HG02588 (cell line): ENCODE data around the gene SUCO.
A peak's percentile ranks its signal among the peaks of the same experiment; 100 is the strongest.
"Not testable (repeated sequence)": the region's sequence is repeated elsewhere in the genome, so short reads cannot be mapped to it uniquely, and the experiment has no call there.

Experiments used
- ATAC-seq: cut with Tn5 transposase; IDR thresholded peaks from one replicate; pipeline ENCODE4 v1.9.1; 2021; ENCODE audit warnings: mild to moderate bottlenecking, moderate library complexity; ENCODE audit not compliant: unreplicated experiment

SUCO gene, protein sequence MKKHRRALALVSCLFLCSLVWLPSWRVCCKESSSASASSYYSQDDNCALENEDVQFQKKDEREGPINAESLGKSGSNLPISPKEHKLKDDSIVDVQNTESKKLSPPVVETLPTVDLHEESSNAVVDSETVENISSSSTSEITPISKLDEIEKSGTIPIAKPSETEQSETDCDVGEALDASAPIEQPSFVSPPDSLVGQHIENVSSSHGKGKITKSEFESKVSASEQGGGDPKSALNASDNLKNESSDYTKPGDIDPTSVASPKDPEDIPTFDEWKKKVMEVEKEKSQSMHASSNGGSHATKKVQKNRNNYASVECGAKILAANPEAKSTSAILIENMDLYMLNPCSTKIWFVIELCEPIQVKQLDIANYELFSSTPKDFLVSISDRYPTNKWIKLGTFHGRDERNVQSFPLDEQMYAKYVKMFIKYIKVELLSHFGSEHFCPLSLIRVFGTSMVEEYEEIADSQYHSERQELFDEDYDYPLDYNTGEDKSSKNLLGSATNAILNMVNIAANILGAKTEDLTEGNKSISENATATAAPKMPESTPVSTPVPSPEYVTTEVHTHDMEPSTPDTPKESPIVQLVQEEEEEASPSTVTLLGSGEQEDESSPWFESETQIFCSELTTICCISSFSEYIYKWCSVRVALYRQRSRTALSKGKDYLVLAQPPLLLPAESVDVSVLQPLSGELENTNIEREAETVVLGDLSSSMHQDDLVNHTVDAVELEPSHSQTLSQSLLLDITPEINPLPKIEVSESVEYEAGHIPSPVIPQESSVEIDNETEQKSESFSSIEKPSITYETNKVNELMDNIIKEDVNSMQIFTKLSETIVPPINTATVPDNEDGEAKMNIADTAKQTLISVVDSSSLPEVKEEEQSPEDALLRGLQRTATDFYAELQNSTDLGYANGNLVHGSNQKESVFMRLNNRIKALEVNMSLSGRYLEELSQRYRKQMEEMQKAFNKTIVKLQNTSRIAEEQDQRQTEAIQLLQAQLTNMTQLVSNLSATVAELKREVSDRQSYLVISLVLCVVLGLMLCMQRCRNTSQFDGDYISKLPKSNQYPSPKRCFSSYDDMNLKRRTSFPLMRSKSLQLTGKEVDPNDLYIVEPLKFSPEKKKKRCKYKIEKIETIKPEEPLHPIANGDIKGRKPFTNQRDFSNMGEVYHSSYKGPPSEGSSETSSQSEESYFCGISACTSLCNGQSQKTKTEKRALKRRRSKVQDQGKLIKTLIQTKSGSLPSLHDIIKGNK (N-terminal part only)

DNA sequence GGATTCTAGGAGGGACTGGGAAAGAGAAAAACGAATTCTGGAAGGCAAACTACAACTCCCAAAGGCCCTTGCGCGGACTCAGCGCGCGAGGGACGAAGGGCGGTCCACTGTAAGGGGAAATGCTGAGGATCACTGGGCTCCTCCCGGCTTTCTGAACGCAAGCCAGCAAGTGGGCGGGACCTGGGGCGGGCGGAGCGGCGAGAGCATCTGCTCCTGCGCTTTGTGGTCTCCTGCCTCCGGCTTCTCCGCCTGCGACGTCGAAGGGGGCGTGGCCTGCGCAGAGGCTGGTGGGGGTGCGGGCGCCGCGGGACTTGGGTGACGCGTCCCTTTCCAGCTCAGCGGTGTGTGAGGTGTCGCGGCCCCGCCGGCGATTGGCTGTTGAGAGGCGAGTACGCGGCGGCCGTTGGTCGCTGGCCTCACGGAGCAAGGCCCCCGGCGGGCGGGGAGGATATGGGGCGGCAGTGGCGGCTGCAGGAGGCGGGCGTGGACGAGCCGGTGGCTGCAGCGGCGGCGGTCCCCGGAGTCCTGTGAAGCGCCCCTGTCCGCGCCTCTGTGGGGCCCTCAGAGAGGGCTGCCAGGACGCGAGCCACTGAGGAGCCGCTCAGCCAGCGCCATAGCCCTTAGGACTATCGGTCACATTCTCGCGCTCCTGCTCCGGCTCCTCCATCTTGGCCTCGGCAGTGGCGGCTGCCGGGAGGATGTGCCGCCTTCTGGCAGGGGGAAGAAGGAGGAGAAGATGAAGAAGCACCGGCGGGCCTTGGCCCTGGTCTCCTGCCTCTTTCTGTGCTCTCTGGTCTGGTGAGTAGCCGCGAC, at the start of gene SUCO:
TSS of gene SUCO (plus strand) at position 451 of the 813 bp plus-strand sequence. CDS start at position 737, 286 bp downstream.
- peak; percentile 82 for ATAC-seq

DNA sequence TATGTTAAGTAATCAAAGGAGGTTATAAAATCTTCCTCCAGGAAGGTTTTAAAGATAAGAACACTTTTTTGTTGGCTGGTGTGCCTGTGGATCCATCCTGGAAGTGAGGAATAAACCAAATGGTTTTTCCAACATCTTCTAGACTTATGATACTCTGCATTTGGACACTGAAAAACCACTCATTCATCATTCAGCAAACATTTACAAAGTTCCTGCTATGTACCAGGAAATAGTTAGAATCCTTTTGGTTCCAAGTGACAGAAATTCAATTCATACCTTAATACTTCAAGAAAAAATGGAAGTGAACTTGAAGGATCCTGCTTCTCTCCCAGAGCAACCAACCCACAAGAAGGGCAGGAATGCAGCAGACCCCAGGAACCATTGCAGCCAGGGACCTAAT, 49.5 kb upstream of the SUCO start:
- no peak for ATAC-seq

DNA sequence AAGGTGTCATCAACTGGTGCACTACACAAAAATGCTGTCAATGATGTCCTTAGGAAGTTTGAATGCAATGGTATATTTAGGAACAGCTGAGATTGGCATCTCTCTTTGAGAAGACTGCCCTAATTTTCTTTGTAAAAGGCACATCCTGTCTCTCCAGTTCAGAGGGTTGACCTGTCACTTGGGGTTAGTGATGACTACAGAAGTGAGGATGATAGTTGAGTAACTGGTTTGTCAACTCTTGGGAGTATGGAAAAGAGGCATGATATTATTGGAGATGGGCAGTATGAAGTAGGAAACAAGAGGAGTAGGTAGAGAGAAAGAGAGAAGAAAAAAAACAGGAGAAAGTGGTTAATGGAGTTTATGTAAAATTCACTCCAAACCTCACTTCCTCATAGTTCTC, 48.7 kb upstream of the SUCO start:
- ATAC-seq, result no peak

DNA sequence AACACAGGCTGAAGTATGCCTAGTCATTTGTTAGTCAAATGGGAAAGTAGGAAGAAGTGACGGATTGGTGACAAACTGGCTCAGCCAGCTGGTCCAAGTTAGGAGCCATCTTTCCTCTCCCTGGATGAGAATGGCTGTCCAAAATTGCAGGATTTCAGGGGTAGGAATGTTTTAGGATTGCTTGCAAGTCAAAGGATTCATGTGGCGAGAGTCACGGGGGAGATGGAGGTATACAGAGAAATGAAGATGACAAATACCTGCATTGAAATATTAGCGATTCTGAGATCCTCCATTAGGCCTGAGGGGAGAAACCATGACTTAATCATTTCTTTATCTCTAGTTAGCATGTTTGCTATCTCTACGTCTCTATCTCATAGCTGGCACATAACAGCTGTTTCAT, 47.3 kb upstream of the SUCO start:
- ATAC-seq, result no peak

DNA sequence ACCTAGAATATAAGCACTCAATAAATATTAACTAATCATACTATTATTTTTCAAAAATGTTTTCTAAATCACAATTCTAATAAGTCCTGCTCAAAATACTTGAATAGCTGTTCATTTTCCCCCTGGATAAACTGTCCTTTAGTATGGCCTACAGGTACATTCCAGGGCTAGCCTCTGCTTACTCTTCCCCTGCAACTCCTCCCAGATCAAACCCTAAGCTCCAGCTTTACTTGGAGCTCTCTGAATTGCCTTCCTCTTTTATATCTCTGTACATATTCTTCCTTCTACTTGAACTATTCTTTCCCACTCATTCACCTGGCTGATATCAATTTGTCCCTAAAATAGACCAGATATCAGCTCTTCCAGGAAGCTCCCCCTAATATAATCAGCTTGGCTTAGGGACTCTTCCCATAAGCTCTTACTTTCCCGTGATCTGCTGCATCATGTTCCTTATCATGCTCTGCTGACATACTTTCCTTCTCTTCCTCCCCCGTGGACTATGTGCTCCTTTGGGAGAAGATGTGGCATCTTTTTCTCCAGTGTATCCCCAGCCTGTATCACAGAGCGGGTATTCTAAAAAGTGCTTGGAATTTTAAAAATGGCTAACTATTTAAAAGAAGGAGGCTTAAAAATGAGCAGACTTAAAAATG, 46.0 kb upstream of the SUCO start:
- no peak for ATAC-seq

DNA sequence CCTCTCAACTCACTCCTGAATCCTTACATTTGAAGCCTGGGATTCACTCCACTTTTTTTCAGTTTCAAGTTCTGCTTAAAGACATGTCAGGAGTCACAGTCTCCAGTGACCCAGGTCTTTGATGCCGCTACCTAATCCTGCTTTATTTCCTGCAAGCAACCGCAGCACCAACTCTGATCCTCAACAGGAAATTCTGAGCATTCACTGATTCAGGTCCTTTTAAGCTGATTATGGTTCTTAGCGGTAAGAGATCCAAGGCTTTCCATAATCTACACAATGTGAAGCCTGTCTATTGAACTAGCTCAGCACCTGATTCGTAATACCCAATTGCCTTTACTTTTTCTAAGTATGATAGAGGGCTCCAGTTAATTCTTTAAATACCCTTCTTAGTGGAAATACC, 45.4 kb upstream of the SUCO start:
- no peak for ATAC-seq

DNA sequence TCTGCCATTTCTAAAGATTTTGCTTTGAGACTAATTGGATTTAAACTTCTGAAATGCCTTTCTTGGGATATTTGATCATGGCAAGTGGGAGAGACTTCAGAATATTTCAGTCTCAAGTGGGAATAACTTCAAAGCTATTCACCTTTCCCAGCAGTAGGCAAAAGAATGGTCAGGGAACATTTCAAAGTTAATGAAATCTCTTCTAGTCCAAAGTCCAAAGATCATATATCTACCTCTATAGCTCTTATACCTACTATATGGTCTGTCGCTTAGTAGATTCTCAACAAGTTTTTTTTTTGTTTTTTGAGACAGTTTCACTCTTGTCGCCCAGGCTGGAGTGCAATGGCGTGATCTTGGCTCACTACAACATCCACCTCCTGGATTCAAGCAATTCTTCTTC, 44.6 kb upstream of the SUCO start:
- ATAC-seq, result no peak

DNA sequence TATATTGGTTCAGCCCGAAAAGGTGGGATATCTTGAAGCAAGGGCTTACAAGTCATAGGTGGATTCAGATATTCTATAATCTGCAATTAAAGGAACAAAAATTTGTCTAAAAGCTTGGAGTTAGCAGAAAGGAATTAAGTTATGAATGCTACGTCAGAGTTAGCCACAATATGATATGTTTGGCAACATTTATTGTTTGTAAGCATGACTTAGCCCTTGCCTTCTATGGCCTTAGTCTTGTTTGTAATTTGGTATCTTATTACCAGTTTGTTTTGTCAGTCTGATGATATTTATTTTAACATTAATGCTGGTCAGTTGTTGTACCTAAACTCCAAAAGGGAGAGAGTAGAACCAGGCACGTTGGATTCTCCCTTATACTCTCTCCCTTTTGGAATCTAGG, 43.1 kb upstream of the SUCO start:
- ATAC-seq, result no peak

DNA sequence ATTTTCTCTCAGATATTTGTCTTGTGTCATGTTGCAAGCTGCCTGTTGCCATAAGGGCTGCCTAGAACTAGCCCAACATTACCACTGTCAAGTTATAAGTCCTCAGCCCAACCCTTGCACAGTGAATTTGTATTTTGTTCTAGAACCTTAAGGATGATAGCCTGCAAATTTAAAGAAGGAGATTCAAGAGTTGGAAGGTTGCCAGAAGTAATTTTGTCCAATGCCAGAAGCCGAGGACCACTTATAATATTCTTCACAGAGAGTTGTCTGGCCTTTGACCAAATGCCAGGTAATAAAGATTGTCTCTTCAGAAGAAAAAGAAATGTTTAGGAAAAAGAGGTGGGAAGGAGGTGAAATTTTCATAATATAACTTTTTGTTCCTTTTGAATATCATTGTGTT, 40.5 kb upstream of the SUCO start:
- no peak for ATAC-seq

DNA sequence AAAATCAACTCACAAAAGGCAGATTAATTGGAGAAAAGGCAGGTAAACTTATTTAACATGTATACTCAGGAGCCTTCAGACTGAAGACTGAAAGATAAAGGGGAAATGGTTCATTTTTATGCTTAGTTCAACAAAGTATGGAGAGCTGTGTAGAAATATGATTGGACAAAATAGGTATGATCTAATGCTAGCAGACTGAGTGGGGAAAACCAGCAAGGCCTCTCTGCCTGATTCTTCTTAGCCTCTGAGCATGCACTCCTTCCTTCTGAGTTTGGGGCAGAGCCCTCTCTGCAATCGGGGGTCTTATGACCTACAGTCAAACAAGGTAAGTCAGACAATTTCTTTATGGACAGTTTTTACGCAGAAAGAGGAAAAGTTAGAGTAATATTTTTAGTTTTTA, 38.8 kb upstream of the SUCO start:
- no peak for ATAC-seq

DNA sequence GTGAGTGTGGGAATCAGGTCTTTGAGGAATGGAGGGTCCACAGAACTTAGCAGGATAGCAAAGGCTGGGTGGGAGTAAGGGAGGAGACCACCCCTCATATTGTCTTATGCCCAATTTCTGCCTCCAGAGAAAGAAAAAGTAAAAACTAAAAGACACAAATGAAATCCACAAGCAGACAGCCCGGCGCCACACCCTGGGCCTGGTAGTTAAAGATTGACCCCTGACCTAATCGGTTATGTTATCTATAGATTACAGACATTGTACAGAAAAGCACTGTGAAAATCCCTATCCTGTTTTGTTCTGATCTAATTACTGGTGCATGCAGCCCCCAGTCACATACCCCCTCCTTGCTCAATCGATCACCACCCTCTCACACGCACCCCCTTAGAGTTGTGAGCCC, 36.8 kb upstream of the SUCO start:
- not testable (repeated sequence) for ATAC-seq

DNA sequence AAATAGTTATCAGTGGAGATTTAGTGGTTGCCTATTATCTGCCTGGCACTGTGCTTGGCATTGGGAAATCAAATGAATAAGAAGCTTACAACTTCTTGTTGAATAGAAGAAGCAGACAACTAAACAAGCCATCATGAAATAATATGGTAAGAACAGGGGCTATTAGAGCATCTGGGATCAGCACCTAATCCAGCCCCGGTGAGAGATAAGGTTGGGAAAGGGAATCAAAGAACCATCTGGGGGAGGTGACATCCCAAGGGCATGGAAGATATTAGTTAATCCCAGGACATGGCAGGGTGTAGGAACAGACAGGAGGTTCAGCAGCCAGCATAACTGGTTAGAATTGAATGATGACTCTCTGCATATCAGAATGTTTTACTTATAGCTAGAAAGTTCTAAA, 36.3 kb upstream of the SUCO start:
- no peak for ATAC-seq

DNA sequence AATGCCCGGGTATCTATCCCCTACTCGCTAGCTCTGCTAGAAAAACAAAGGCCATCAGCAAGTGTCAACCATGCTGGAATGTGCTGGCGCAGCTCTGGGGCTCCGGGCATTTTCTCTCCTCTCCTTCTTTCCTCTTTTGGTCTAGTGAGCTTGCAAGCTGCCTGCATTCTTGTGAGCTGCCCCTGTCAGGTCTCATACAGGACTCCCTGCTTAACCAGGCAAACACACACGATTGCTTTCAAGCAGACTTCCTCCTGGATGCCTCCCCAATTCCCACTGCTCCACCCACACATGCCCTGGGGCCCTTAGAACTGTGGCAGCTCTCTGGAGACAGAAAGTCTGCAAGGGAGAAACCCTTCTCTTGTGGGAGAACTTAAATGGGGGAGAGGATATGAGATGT, 35.7 kb upstream of the SUCO start:
- ATAC-seq, result no peak

DNA sequence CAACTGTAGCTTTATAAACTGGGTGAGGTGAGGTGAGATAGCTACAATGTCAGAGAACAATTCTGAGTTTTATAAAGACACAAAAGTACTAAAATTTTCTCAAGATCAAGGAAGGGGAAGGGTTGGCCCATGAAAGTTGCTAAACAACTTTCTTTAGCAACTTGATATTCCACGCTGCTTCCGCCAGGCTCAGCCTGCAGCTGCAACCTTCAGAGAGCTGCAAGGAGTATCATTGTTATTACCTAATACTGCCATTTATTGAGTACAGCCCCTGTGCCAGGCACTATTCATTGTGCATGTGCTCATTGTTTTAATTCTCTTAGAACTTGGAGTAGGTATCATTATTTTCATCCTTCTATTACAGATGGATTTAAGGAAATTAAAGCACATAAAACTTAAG, 34.1 kb upstream of the SUCO start:
- no peak for ATAC-seq

DNA sequence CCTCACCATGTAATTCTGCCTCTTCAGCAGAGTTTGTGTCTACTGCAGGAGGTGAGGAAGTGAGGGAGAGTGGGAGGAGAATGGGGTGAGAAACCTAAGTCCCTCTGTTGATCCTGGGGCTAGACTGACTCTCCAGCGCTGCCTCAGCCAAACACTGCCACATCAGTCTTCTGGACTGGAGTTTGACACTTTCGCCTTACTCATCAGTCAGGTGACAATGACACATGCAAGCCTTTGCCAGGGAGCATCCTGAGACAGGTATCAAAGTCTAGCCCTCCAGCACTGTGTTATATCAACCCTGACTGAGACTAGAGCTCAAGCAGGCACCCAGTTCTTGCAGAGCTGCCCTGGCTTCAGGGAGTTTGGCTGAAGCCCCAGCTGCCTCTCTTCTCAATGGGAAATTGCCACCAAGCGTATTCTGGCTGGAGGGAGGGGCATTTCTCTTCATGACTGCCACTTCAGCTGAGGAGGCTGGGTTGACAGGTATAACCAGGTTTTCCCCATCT, 33.3 kb upstream of the SUCO start:
- no peak for ATAC-seq

DNA sequence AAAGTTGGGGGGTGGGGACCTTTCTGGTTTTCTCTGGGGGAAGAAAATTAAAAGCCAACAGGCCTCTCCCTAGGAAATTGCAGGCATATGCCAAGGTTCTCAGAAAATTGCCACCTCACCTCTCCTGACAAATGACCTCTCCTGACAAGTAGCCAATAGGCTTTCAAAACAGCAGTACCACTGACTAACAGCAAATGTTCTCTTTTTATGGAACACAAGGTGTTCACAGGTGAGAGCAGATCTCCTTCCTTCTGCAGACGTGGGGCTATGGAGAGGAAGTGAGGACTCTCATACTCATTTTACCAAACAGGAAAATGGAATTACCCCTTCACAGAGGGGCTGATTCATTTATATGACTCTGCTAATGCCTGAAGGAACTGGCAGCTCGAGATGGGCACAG, 32.7 kb upstream of the SUCO start:
- no peak for ATAC-seq

DNA sequence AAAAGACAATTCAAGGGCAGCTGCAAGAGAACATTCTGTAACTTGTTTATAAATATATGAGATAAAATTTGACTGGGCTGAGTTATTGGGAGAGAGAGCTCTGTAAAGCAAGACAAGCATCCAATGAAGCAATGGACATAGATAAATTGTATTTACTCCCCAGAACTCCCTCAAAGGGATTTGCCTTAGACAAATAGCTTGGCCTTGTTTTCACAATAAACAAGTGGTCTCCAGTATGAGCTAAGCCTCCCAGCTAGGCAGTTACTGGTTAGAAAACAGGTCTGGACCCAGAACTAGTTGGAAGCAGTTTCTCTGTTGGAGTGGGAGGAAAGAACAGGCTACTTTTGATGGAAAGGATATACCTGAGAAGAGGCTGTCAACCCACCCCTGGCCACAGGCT, 25.2 kb upstream of the SUCO start:
- no peak for ATAC-seq

DNA sequence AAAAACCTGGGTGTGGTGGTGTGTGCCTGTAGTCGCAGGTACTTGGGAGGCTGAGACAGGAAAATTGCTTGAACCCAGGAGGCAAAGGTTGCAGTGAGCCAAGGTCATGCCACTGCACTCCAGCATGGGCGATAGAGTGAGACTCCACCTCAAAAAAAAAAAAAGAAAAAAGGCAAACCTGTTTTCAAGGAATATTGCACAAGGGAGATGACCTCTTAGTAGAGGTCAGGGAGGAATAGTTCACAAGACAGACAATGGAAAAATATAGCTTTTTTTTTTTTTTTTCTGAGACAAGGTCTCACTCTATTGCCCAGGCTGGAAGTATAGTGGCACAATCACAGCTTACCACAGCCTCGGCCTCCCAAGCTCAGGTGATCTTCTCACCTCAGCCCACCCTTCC, 22.5 kb upstream of the SUCO start:
- no peak for ATAC-seq

DNA sequence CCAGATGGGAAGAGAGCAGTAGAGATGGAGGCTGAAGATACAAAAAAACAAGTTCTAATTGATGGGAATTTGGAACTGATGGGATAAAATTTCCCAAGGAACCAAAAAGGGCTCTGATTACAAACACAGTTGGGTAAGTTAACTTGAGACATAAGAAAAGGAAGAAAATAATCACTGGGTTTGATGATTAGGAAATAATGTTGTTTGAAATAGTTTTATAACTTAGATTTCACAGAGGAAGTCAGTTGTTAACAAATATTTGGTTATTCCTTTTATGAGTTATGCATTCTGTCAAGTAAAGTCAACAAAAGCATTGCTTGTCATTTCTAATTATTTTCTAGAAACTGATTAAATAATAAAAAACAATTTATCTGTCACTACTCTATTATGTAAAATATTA, 20.4 kb upstream of the SUCO start:
- no peak for ATAC-seq

DNA sequence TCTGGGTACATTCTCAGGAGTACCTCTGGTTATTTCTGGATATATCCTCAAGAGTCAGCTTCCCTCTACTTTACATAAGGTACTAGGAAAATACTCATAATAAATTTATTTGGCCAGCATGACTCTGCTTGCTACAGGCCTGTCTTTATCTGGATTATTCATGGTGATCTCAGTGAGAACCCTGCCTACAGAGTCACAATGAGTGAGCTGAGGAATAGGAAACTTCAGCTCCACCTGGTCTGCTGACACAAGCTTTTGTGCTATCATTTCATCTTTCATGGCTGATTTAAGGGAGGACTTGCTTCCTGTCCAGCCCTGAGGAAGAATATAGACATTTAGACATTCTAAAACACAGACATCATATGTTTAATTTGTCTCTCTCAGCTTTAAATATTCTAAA, 19.5 kb upstream of the SUCO start:
- ATAC-seq, result no peak
